Smooth muscle cell (in vitro differentiated cells): Measurements from ENCODE around the gene CST2. TPM values are rescaled to one million over a fixed set of nuclear protein-coding genes. Genes with fewer than 3 reads are reported as not detected.

Experiments
- DNase-seq: peaks from one replicate; lab custom pipeline; 2025; ENCODE audit not compliant: unreplicated experiment; lab: John Stamatoyannopoulos, UW
- H2AFZ ChIP-seq: fragments of 200-600 bp; sonication (generic); 2 replicates; pipeline ENCODE4 v1.6.0; 2016; ENCODE audit warnings: antibody characterized with exemption, low read depth, mild to moderate bottlenecking
- H3F3A ChIP-seq: fragments of 200-600 bp; sonication (generic); 2 replicates; pipeline ENCODE4 v1.6.0; 2017; ENCODE audit warnings: antibody characterized with exemption, low read depth
- H3K27ac ChIP-seq: fragments of 200-600 bp; sonication (generic); 2 replicates; pipeline ENCODE4 v1.5.1; 2016; ENCODE audit warnings: low read depth, mild to moderate bottlenecking
- H3K27me3 ChIP-seq: fragments of 200-600 bp; sonication (generic); 2 replicates; pipeline ENCODE4 v1.6.1; 2016; ENCODE audit warnings: low read depth, mild to moderate bottlenecking
- H3K36me3 ChIP-seq: fragments of 200-600 bp; sonication (generic); 2 replicates; pipeline ENCODE4 v1.5.1; 2016; ENCODE audit warnings: low read depth
- H3K4me1 ChIP-seq: fragments of 200-600 bp; sonication (generic); 2 replicates; pipeline ENCODE4 v1.5.1; 2016; ENCODE audit warnings: low read depth
- H3K4me2 ChIP-seq: fragments of 200-600 bp; sonication (generic); 2 replicates; pipeline ENCODE4 v1.6.0; 2016; ENCODE audit warnings: mild to moderate bottlenecking
- H3K4me3 ChIP-seq: fragments of 200-600 bp; sonication (generic); 2 replicates; pipeline ENCODE4 v1.5.1; 2016; ENCODE audit warnings: mild to moderate bottlenecking
- H3K79me2 ChIP-seq: fragments of 200-600 bp; sonication (generic); 2 replicates; pipeline ENCODE4 v1.6.0; 2016; ENCODE audit warnings: low read depth, mild to moderate bottlenecking
- H3K9ac ChIP-seq: fragments of 200-600 bp; sonication (generic); 2 replicates; pipeline ENCODE4 v1.6.0; 2016; ENCODE audit warnings: low read depth
- H3K9me3 ChIP-seq: fragments of 200-600 bp; sonication (generic); replicated peaks from 2 replicates; pipeline ENCODE4 v1.5.1; 2016; ENCODE audit warnings: low read depth
- H4K20me1 ChIP-seq: fragments of 200-600 bp; sonication (generic); 2 replicates; pipeline ENCODE4 v1.6.0; 2016; ENCODE audit warnings: low read depth
- WGBS: methylation state at CpG from one replicate; pipeline ENCODE4 v1.1.7; 2016; ENCODE audit warnings: low lambda C conversion rate; 5-methylcytosine and 5-hydroxymethylcytosine counted together
- polyA plus RNA-seq: library from polyadenylated mRNA; unstranded; fragments of >200 nt; fragmentation: Nextera tagmentation; extraction: Ambion mirVana; gene quantifications from 2 replicates; pipeline ENCODE4 v1.2.1, GENCODE V29; 2016
- total RNA-seq: library from RNA; depleted of rRNA; stranded (reverse); fragments of >200 nt; gene quantifications from 2 replicates; pipeline ENCODE4 v1.2.3, GENCODE V29; 2014
- TF ChIP-seq, protein P1 (sequence below): fragments of 200-600 bp; sonication (generic); IDR thresholded peaks from 2 replicates; pipeline ENCODE4 v1.5.1; 2017; ENCODE audit warnings: borderline replicate concordance, mild to moderate bottlenecking, antibody characterized with exemption; ENCODE audit not compliant: insufficient read depth, poor library complexity, severe bottlenecking

CST2 gene
- total and polyA plus RNA-seq, 2 experiments from 2014 or later, result 2.0 TPM; not detected in 1

DNA sequence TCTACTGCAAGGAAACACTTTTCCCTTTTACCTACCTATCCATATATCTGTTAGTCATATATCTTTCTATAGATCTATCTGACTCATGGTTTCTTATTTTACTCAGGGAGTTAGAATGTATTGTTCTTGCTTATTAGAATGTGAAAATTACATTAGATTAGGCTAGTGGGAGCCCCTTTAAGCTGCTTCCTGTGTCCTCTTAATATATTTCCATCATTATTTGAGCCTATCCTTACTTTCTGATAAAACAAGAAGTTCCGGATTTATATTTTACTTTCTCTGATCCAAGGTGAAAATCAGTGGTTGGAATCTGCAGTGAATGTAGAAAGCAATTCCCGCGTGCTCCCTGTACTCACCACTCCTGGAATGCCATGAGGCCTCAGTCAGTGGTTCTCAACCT is 31.0 kb downstream of the CST2 start:
- H3K9ac ChIP-seq, result no peak overlapping the region
- no peak overlapping the region for H3K27ac ChIP-seq
- no peaks in the 10 kb centered on the region for H3K4me1 ChIP-seq
- no peaks in the 10 kb centered on the region for H3K9me3 ChIP-seq
- no peak overlapping the region for H2AFZ ChIP-seq
- H3K4me3 ChIP-seq, result no peak overlapping the region
- H3K36me3 ChIP-seq, result no peaks in the 10 kb centered on the region
- TF ChIP-seq, protein P1, sequence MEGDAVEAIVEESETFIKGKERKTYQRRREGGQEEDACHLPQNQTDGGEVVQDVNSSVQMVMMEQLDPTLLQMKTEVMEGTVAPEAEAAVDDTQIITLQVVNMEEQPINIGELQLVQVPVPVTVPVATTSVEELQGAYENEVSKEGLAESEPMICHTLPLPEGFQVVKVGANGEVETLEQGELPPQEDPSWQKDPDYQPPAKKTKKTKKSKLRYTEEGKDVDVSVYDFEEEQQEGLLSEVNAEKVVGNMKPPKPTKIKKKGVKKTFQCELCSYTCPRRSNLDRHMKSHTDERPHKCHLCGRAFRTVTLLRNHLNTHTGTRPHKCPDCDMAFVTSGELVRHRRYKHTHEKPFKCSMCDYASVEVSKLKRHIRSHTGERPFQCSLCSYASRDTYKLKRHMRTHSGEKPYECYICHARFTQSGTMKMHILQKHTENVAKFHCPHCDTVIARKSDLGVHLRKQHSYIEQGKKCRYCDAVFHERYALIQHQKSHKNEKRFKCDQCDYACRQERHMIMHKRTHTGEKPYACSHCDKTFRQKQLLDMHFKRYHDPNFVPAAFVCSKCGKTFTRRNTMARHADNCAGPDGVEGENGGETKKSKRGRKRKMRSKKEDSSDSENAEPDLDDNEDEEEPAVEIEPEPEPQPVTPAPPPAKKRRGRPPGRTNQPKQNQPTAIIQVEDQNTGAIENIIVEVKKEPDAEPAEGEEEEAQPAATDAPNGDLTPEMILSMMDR, result no peak
- no peak for DNase-seq
- H3K4me2 ChIP-seq, result no peak overlapping the region
- no peaks in the 10 kb centered on the region for H3F3A ChIP-seq
- no peaks in the 10 kb centered on the region for H3K79me2 ChIP-seq
- H3K27me3 ChIP-seq, result peaks cover 8% of the 10 kb centered on the region
- WGBS, result 79% methylated on average over 3 of the region's 3 CpGs
- no peaks in the 10 kb centered on the region for H4K20me1 ChIP-seq

DNA sequence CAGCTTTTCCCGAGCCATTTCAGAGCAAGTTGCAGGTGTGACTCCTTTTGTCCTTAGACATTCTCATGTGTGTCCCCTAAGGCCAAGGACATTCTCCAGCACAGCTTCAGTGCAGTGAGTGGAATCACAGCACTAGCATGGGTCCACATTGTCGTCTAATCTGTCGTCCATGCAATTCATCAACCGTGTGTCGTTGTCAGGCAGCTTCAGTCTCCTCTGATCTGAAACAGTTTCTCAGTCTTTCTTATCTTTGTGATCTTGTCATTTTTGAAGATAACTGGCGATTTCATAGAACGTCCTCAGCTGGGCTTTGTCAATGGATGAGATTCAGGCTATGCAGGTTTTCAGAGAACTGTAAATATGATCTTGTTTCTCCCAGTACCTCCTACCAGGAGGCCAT is 31.7 kb downstream of the CST2 start:
- Histone ChIP-seq H3F3A (no peaks in the 10 kb centered on the region), H3K4me3 (no peak overlapping the region), H2AFZ (no peak overlapping the region), H3K9me3 (no peaks in the 10 kb centered on the region), H3K4me2 (no peak overlapping the region), H3K79me2 (no peaks in the 10 kb centered on the region), H4K20me1 (no peaks in the 10 kb centered on the region), H3K4me1 (no peaks in the 10 kb centered on the region), H3K9ac (no peak overlapping the region), H3K27me3 (peaks cover 8% of the 10 kb centered on the region), H3K27ac (no peak overlapping the region), H3K36me3 (no peaks in the 10 kb centered on the region)
- no peak for DNase-seq
- TF ChIP-seq, protein P1, result no peak
- WGBS, result 65% methylated on average over 7 of the region's 7 CpGs

DNA sequence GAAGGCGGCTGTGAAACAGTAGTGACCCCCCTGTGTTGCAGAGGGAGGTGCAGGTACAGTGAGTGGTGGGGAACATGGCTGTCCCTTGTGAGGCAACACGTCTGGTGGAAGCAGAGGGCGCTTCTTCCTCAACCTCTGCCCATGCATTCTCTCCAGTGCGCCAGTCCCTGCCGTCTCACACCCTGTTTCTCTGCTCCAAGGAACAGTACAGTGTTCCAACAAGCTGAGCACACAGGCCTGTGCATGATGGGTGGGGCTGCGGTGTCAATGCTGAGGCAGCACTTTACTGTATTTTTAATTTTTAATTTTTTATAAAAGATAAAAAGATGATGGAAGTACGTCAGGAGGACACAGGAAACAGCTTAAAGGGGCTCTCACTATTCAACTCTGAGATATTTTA is 32.5 kb downstream of the CST2 start:
- H3K79me2 ChIP-seq, result no peaks in the 10 kb centered on the region
- no peaks in the 10 kb centered on the region for H3K36me3 ChIP-seq
- no peaks in the 10 kb centered on the region for H3F3A ChIP-seq
- whole genome bisulfite sequencing, result 93% methylated on average over 7 of the region's 7 CpGs
- H3K4me1 ChIP-seq, result no peaks in the 10 kb centered on the region
- H2AFZ ChIP-seq, result no peak overlapping the region
- no peak overlapping the region for H3K27ac ChIP-seq
- H4K20me1 ChIP-seq, result no peaks in the 10 kb centered on the region
- H3K27me3 ChIP-seq, result peaks cover 8% of the 10 kb centered on the region
- no peak for DNase-seq
- TF ChIP-seq, protein P1, result no peak
- H3K4me2 ChIP-seq, result no peak overlapping the region
- no peaks in the 10 kb centered on the region for H3K9me3 ChIP-seq
- no peak overlapping the region for H3K4me3 ChIP-seq
- H3K9ac ChIP-seq, result no peak overlapping the region

DNA sequence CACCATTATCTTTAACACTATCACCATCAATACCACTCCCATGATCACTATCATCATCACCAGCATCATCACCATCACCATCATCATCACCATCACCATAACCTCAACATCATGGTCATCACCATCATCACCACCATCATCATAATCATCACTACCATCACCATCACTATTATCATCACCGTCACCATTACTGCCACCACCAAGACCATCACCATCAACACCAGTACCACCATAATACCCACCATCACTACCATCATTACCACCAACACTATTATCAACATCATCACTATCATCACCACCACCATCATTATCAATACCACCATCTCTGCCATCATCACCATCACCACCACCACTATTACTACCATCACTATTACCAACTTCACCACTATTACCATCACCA is 43.1 kb downstream of the CST2 start:
- no peak overlapping the region for H3K4me2 ChIP-seq
- no peak overlapping the region for H3K9ac ChIP-seq
- H3K27ac ChIP-seq, result no peak overlapping the region
- no peaks in the 10 kb centered on the region for H3F3A ChIP-seq
- 100% methylated on average over 1 of the region's 1 CpG for WGBS
- H2AFZ ChIP-seq, result no peak overlapping the region
- H3K79me2 ChIP-seq, result no peaks in the 10 kb centered on the region
- no peaks in the 10 kb centered on the region for H3K4me1 ChIP-seq
- H3K27me3 ChIP-seq, result no peaks in the 10 kb centered on the region
- TF ChIP-seq, protein P1, result no peak
- no peaks in the 10 kb centered on the region for H4K20me1 ChIP-seq
- H3K4me3 ChIP-seq, result no peak overlapping the region
- no peak for DNase-seq
- no peaks in the 10 kb centered on the region for H3K9me3 ChIP-seq
- no peaks in the 10 kb centered on the region for H3K36me3 ChIP-seq
